ENCODE results near the gene COPG2.

DNA sequence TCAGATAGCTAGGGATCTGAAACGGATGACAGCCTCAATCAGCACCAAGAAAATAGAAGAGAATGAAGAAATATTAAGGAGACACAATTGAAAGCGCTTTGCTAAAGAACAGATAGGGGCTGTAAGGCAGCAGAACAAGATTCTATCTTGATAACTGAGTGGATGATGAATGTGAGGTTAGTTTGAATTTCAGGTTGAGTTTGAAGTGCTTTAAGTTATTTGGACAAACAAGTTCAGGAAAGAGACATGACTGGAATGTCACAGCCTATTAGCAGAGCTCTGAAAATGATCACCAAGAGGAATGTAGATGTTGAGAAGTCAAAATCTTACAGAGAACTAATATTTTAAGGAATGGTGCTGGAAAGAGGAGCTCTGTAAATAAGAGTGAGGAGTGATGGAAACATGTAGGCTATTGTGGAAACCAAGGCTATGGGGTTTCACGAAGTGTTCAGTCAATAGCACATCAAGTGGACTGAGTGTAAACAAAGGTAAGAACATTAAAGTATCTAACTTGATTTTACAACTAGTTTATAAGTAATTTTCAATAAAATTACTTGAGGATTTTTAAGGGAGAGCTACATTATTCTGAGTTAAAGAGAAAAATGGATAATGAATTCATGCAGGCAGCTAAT, 115.0 kb downstream of the COPG2 start:
- TF ChIP-seq POLR2A (IDR thresholded peaks at IDR 0.05) (no peak), CTCF (IDR thresholded peaks at IDR 0.05 in 4 of 5, conservative IDR thresholded peaks at IDR 0.05 in 1 of 5) (no peak)
